ENCODE data around the gene MAML2. TPM values are rescaled to one million over a fixed set of nuclear protein-coding genes. Genes with fewer than 3 reads are reported as not detected.

Gene MAML2
- total and polyA plus RNA-seq, 2 of the 8 experiments (the other 6 are each of a cell fraction or from before 2014, with no cell fraction given): 3.8 to 6.6 TPM

DNA sequence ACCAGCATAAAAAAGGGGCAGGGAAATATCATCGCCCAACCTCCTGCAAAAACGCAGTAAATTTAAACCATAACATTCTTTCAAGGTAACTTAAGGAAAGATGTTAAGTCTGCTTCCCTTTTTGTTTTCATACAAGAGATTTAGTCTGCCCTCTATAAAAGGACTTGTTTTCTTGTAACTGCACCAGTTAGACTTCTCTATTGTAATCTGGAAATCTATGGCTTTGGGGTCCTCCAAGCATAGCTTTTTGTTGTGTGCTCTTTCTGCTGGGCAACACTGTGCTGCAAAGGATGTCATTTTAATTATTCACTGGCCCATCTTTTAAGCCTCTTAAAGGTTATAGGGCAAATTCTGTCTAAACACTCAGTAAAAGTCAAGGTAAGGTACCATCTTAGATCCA lies 136.0 kb downstream of the MAML2 start (continued):
- TF ChIP-seq, protein P1, sequence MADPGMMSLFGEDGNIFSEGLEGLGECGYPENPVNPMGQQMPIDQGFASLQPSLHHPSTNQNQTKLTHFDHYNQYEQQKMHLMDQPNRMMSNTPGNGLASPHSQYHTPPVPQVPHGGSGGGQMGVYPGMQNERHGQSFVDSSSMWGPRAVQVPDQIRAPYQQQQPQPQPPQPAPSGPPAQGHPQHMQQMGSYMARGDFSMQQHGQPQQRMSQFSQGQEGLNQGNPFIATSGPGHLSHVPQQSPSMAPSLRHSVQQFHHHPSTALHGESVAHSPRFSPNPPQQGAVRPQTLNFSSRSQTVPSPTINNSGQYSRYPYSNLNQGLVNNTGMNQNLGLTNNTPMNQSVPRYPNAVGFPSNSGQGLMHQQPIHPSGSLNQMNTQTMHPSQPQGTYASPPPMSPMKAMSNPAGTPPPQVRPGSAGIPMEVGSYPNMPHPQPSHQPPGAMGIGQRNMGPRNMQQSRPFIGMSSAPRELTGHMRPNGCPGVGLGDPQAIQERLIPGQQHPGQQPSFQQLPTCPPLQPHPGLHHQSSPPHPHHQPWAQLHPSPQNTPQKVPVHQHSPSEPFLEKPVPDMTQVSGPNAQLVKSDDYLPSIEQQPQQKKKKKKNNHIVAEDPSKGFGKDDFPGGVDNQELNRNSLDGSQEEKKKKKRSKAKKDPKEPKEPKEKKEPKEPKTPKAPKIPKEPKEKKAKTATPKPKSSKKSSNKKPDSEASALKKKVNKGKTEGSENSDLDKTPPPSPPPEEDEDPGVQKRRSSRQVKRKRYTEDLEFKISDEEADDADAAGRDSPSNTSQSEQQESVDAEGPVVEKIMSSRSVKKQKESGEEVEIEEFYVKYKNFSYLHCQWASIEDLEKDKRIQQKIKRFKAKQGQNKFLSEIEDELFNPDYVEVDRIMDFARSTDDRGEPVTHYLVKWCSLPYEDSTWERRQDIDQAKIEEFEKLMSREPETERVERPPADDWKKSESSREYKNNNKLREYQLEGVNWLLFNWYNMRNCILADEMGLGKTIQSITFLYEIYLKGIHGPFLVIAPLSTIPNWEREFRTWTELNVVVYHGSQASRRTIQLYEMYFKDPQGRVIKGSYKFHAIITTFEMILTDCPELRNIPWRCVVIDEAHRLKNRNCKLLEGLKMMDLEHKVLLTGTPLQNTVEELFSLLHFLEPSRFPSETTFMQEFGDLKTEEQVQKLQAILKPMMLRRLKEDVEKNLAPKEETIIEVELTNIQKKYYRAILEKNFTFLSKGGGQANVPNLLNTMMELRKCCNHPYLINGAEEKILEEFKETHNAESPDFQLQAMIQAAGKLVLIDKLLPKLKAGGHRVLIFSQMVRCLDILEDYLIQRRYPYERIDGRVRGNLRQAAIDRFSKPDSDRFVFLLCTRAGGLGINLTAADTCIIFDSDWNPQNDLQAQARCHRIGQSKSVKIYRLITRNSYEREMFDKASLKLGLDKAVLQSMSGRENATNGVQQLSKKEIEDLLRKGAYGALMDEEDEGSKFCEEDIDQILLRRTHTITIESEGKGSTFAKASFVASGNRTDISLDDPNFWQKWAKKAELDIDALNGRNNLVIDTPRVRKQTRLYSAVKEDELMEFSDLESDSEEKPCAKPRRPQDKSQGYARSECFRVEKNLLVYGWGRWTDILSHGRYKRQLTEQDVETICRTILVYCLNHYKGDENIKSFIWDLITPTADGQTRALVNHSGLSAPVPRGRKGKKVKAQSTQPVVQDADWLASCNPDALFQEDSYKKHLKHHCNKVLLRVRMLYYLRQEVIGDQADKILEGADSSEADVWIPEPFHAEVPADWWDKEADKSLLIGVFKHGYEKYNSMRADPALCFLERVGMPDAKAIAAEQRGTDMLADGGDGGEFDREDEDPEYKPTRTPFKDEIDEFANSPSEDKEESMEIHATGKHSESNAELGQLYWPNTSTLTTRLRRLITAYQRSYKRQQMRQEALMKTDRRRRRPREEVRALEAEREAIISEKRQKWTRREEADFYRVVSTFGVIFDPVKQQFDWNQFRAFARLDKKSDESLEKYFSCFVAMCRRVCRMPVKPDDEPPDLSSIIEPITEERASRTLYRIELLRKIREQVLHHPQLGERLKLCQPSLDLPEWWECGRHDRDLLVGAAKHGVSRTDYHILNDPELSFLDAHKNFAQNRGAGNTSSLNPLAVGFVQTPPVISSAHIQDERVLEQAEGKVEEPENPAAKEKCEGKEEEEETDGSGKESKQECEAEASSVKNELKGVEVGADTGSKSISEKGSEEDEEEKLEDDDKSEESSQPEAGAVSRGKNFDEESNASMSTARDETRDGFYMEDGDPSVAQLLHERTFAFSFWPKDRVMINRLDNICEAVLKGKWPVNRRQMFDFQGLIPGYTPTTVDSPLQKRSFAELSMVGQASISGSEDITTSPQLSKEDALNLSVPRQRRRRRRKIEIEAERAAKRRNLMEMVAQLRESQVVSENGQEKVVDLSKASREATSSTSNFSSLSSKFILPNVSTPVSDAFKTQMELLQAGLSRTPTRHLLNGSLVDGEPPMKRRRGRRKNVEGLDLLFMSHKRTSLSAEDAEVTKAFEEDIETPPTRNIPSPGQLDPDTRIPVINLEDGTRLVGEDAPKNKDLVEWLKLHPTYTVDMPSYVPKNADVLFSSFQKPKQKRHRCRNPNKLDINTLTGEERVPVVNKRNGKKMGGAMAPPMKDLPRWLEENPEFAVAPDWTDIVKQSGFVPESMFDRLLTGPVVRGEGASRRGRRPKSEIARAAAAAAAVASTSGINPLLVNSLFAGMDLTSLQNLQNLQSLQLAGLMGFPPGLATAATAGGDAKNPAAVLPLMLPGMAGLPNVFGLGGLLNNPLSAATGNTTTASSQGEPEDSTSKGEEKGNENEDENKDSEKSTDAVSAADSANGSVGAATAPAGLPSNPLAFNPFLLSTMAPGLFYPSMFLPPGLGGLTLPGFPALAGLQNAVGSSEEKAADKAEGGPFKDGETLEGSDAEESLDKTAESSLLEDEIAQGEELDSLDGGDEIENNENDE (IDR thresholded peaks at IDR 0.05; ENCODE audit: insufficient replicate concordance, low read length): no peak
- no peak for TF ChIP-seq CEBPB (IDR thresholded peaks at IDR 0.05; ENCODE audit: low read depth, low read length)
- TF ChIP-seq TEAD4 (IDR thresholded peaks at IDR 0.05; ENCODE audit: low read depth, low read length): no peak
- no peak for TF ChIP-seq SP4 (IDR thresholded peaks at IDR 0.05; ENCODE audit: low read length)
- TF ChIP-seq PHF8 (conservative IDR thresholded peaks at IDR 0.05; ENCODE audit: low read depth, low read length): no peak
- TF ChIP-seq TBP (IDR thresholded peaks at IDR 0.05; ENCODE audit: low read depth, low read length): no peak
- TF ChIP-seq, protein P2, sequence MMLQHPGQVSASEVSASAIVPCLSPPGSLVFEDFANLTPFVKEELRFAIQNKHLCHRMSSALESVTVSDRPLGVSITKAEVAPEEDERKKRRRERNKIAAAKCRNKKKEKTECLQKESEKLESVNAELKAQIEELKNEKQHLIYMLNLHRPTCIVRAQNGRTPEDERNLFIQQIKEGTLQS (IDR thresholded peaks at IDR 0.05; ENCODE audit: insufficient read depth, low read depth, low read length): no peak
- TF ChIP-seq, protein P3, sequence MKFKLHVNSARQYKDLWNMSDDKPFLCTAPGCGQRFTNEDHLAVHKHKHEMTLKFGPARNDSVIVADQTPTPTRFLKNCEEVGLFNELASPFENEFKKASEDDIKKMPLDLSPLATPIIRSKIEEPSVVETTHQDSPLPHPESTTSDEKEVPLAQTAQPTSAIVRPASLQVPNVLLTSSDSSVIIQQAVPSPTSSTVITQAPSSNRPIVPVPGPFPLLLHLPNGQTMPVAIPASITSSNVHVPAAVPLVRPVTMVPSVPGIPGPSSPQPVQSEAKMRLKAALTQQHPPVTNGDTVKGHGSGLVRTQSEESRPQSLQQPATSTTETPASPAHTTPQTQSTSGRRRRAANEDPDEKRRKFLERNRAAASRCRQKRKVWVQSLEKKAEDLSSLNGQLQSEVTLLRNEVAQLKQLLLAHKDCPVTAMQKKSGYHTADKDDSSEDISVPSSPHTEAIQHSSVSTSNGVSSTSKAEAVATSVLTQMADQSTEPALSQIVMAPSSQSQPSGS (IDR thresholded peaks at IDR 0.05; ENCODE audit: low read length): no peak
